ENCODE data around the gene AUTS2.

Gene AUTS2

DNA sequence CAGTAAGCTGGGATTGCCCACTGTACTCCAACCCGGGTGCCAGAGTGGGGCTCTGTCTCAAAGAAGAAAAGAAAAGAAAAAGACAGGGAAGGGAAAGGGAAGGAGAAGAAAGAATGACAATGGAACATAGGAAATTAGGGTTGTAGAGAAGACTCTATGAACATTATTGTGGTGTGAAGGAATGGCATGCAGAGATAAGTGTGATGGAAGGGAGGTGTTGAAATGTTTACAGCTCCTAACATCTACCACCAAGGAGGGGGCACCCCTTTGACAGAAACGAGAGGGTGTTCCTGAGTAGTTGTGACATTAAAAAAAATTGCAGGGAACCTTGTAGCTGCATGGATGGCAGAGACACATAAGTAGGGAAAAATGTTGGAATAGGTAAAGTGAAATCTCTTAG is 27.5 kb downstream of the AUTS2 start:
- DNase-seq (ENCODE audit: low read depth) = no peak

GRCh38 chr7:69630292-69630691 is 32.0 kb downstream of the AUTS2 start:
- peak; percentile 84 for DNase-seq (ENCODE audit: low read depth)
- in situ Hi-C loops (cut with HindIII; ENCODE audit: low sequenced_read_pairs) = no loop called here
- no peak overlapping the region for H3K4me3 ChIP-seq (ENCODE audit: low read depth, low read length)
- no peak for TF ChIP-seq CTCF (IDR thresholded peaks at IDR 0.05; ENCODE audit: low read depth, low read length, missing control alignments)

More for the DNA sequence above, 27.5 kb downstream of the AUTS2 start:
- no peak for TF ChIP-seq CTCF (IDR thresholded peaks at IDR 0.05; ENCODE audit: low read depth, low read length, missing control alignments)
- in situ Hi-C loops (cut with HindIII; ENCODE audit: low sequenced_read_pairs) = no loop called here
- H3K4me3 ChIP-seq (ENCODE audit: low read depth, low read length) = no peak overlapping the region

DNA sequence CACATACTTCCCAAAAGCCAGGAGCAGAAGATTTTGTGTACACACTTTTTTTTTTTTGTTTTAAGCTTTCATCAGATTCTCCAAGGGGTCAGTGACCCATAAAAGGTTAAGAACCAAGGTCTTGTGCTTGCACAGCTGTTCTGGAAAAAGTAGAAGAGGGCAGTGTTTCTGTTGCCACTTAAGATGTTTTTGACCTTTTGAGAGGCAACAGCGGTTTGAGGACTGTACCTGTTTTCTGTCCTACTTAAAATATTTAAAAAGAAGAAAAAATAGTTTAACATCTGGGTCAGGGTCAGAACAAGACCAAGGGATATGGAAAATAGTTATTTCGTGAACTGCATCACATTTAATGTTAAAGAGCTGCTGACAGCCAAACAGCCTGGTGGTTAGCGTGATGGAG is 32.9 kb downstream of the AUTS2 start:
- no peak for DNase-seq (ENCODE audit: low read depth)
- H3K4me3 ChIP-seq (ENCODE audit: low read depth, low read length) = no peak overlapping the region
- no peak for TF ChIP-seq CTCF (IDR thresholded peaks at IDR 0.05; ENCODE audit: low read depth, low read length, missing control alignments)
- in situ Hi-C loops (cut with HindIII; ENCODE audit: low sequenced_read_pairs) = no loop called here

GRCh38 chr7:69632280-69632679 is 34.0 kb downstream of the AUTS2 start:
- in situ Hi-C loops (cut with HindIII; ENCODE audit: low sequenced_read_pairs) = no loop called here
- DNase-seq (ENCODE audit: low read depth) = no peak

GRCh38 chr7:69633122-69633831 is 35.0 kb downstream of the AUTS2 start:
- no peak for TF ChIP-seq CTCF (IDR thresholded peaks at IDR 0.05; ENCODE audit: low read depth, low read length, missing control alignments)
- no peak for DNase-seq (ENCODE audit: low read depth)
- H3K4me3 ChIP-seq (ENCODE audit: low read depth, low read length) = no peak overlapping the region
- in situ Hi-C loops (cut with HindIII; ENCODE audit: low sequenced_read_pairs) = no loop called here

More at GRCh38 chr7:69632280-69632679, 34.0 kb downstream of the AUTS2 start:
- H3K4me3 ChIP-seq (ENCODE audit: low read depth, low read length) = no peak overlapping the region
- no peak for TF ChIP-seq CTCF (IDR thresholded peaks at IDR 0.05; ENCODE audit: low read depth, low read length, missing control alignments)

- no peak for TF ChIP-seq CTCF (IDR thresholded peaks at IDR 0.05; ENCODE audit: low read depth, low read length, missing control alignments)
- H3K4me3 ChIP-seq (ENCODE audit: low read depth, low read length) = no peak overlapping the region
- no peak for DNase-seq (ENCODE audit: low read depth)
- in situ Hi-C loops (cut with HindIII; ENCODE audit: low sequenced_read_pairs) = no loop called here
Observed at GRCh38 chr7:69635555-69636185, 37.4 kb downstream of the AUTS2 start.
